ENCODE data around the gene INHBC. TPM values are rescaled to one million over a fixed set of nuclear protein-coding genes. Genes with fewer than 3 reads are reported as not detected.
"Not testable (repeated sequence)": the region's sequence is repeated elsewhere in the genome, so short reads cannot be mapped to it uniquely, and the experiment has no call there.

INHBC gene
- total and polyA plus RNA-seq, 7 donors: not detected

DNA sequence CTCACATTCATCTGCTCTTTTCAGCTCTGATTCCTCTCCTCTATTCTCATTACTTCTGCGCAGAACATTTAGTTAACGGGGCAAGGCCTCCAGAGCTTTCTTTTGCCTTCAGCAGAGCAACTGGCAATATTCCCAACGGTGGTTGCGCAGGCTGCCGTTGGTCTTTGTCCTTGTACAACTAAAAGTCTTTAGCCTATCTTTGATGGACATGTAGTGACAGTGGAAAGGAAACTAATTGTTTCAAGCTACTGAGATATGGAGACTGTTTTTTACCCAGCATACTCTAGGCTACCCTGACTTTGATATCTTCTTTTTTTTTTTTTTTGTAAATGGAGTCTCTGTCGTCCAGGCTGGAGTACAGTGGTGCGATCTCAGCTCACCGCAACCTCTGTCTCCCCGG is 16.3 kb upstream of the INHBC start:
- TF ChIP-seq POLR2AphosphoS5 (IDR thresholded peaks at IDR 0.05): no peak
- no peak for TF ChIP-seq POLR2A (IDR thresholded peaks at IDR 0.05)
- no peak for TF ChIP-seq EP300 (IDR thresholded peaks at IDR 0.05)
- TF ChIP-seq CTCF (IDR thresholded peaks at IDR 0.05): no peak
- 93 to 94% methylated on average over 9 of the region's 9 CpGs for WGBS, 2 donors
- intact Hi-C loops (cut with DNase I): no loop called here
- Histone ChIP-seq H3K4me3 (no peak overlapping the region), H3K27ac (no peak overlapping the region), H3K27me3 (no peaks in the 10 kb centered on the region), H3K9me3 (no peaks in the 10 kb centered on the region), H3K36me3 (no peaks in the 10 kb centered on the region), H3K4me1 (peaks cover 0 to 3% (median 0%) of the 10 kb centered on the region in 4 donors)
- DNase-seq: no peak

DNA sequence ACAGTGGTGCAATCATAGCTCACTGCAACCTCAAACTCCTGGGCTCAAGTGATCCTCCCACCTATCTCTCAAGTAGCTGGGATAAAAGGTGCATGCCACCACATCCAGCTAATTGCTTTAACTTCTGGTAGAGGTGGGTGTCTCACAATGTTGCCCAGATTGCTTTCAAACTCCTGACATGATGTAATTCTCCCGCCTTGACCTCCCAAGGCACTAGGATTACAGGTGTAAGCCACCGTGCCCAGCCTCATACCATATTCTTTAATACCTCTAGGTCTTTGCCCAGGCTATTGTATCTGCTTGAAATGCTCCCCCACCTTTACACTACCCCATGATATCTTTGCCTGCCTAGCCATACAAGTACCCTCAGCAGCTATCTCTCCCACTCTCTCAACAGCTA is 15.1 kb upstream of the INHBC start:
- TF ChIP-seq POLR2A (IDR thresholded peaks at IDR 0.05): no peak
- H3K4me3 ChIP-seq: no peak overlapping the region
- H3K27ac ChIP-seq: no peak overlapping the region
- intact Hi-C loops (cut with DNase I): no loop called here
- H3K27me3 ChIP-seq: no peaks in the 10 kb centered on the region
- no peaks in the 10 kb centered on the region for H3K9me3 ChIP-seq
- DNase-seq: no peak
- no peaks in the 10 kb centered on the region for H3K36me3 ChIP-seq
- WGBS, 2 donors: 95 to 98% methylated on average over 2 of the region's 2 CpGs
- H3K4me1 ChIP-seq: peaks cover 0 to 3% (median 0%) of the 10 kb centered on the region in 4 donors

DNA sequence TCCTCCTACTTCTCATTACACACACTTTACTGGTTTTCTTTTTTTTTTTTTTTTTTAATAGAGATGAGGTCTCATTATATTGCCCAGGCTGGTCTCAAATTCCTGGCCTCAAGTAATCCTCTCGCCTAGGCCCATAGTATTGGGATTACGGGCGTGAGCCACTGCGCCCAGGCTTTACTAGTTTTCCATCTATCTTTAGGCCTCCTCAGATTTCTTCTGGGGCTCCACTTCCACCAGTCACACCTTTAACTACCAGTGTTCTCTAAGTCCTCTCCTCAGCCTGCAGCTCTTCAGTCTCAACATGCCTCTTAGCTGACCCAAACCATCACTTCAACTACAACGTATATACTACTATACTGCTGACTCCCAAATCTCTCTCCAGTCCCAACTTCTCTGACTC is 14.1 kb upstream of the INHBC start:
- WGBS, 2 donors: 94 to 96% methylated on average over 5 of the region's 5 CpGs
- Histone ChIP-seq H3K27me3 (no peaks in the 10 kb centered on the region), H3K9me3 (no peaks in the 10 kb centered on the region), H3K4me3 (no peak overlapping the region), H3K36me3 (peaks cover 0 to 2% (median 0%) of the 10 kb centered on the region in 4 donors), H3K4me1 (peaks cover 0 to 3% (median 0%) of the 10 kb centered on the region in 4 donors), H3K27ac (no peak overlapping the region)
- intact Hi-C loops (cut with DNase I): no loop called here
- DNase-seq: no peak
- TF ChIP-seq CTCF (IDR thresholded peaks at IDR 0.05): no peak
- TF ChIP-seq EP300 (IDR thresholded peaks at IDR 0.05): no peak
- TF ChIP-seq POLR2A (IDR thresholded peaks at IDR 0.05): no peak
- no peak for TF ChIP-seq POLR2AphosphoS5 (IDR thresholded peaks at IDR 0.05)

DNA sequence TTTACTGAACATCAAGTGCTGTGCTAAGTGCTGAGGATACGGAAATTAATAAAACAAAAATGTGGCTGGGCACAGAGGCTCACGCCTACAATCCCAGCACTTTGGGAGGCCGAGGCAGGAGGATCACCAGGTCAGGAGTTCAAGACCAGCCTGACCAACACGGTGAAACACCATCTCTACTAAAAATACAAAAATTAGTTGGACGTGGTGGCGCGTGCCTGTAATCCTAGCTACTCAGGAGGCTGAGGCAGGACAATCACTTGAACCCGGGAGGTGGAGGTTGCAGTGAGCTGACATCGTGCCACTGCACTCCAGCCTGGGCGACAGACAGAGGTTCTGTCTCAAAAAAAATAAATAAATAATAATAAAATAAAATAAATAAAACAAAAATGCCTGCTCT is 7.6 kb upstream of the INHBC start:
- H3K4me3 ChIP-seq; H3K36me3 ChIP-seq; DNase-seq; H3K27ac ChIP-seq; H3K27me3 ChIP-seq; H3K9me3 ChIP-seq; intact Hi-C loops (cut with DNase I): not testable (repeated sequence)
- peaks cover 0 to 18% (median 14%) of the 10 kb centered on the region in 4 donors for H3K4me1 ChIP-seq
- 96 to 97% methylated on average over 10 of the region's 10 CpGs for WGBS, 2 donors

DNA sequence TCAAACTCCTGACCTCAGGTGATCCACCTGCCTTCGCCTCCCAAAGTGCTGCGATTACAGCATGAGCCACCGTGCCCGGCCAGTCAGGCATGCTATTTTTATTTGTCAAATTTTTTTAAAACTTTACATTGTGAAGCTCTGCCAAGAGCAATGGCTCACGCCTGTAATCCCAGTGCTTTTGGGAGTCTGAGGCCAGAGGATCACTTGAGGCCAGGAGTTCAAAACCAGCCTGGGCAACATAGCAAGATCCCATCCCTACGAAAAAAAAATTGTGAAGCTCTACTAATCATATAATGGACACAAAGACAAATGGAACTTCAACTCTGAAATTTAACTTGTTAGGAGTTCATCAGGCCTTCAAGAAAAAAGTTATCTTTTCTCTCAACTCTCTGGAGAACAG is 5.6 kb upstream of the INHBC start:
- Histone ChIP-seq H3K36me3 (peaks cover 0 to 7% (median 0%) of the 10 kb centered on the region in 4 donors), H3K27ac (peak overlapping the region; percentile 94 to 99 (median 97)), H3K4me1 (peaks cover 0 to 18% (median 14%) of the 10 kb centered on the region in 4 donors), H3K9me3 (no peaks in the 10 kb centered on the region), H3K4me3 (no peak overlapping the region), H3K27me3 (no peaks in the 10 kb centered on the region)
- no peak for DNase-seq
- WGBS, 2 donors: 87 to 89% methylated on average over 6 of the region's 6 CpGs
- intact Hi-C loops (cut with DNase I): no loop called here
- TF ChIP-seq EP300 (IDR thresholded peaks at IDR 0.05): no peak
- no peak for TF ChIP-seq CTCF (IDR thresholded peaks at IDR 0.05)
- no peak for TF ChIP-seq POLR2AphosphoS5 (IDR thresholded peaks at IDR 0.05)
- TF ChIP-seq POLR2A (IDR thresholded peaks at IDR 0.05): no peak

DNA sequence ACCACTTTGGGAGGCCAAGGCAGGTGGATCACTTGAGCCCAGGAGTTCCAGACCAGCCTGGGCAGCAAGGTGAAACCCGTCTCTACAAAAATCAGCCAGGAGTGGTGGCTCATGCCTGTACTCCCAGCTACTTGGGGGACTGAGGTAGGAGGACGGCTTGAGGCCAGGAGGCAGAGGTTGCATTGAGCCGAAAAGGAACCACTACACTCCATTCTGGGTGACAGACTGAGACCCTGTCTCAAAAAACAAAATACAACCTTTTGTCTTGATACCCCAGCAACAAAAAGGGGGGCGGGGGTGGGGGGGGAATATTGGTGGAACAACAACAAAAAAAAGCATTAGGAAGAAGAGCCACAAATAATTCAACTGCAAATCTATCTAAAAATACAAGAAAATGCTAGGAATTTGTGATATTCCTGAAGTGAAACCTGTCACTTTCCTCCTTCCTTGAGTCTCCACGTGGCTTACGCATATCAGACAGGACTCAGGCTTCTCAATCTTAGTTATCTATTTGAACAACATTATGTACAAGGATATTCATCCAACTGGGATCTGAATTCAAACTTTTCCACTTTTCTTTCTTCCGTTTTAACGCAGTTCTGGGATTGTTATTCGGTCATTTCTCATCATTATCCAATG is 5.0 kb upstream of the INHBC start:
- peaks cover 0 to 7% (median 0%) of the 10 kb centered on the region in 4 donors for H3K36me3 ChIP-seq
- intact Hi-C loops (cut with DNase I): loop anchor here (2.0 kb wide), 1 partner anchor 29 kb away; the partner anchor contains the start of gene GLI1
- TF ChIP-seq POLR2A (IDR thresholded peaks at IDR 0.05) (no peak), EP300 (IDR thresholded peaks at IDR 0.05) (no peak), POLR2AphosphoS5 (IDR thresholded peaks at IDR 0.05) (no peak), CTCF (IDR thresholded peaks at IDR 0.05) (no peak)
- 22 to 37% methylated on average over 9 of the region's 9 CpGs for WGBS, 2 donors
- H3K27me3 ChIP-seq: no peaks in the 10 kb centered on the region
- H3K4me3 ChIP-seq: peak overlapping the region; percentile 65 to 85 (median 84)
- H3K4me1 ChIP-seq: peaks cover 0 to 18% (median 14%) of the 10 kb centered on the region in 4 donors
- no peak for DNase-seq
- peak overlapping the region; percentile 94 to 99 (median 97) for H3K27ac ChIP-seq
- no peaks in the 10 kb centered on the region for H3K9me3 ChIP-seq

All from sigmoid colon (tissue), 7 donors.